Karpas-422 (cell line): ENCODE results near the gene TBC1D22A. TPM values are rescaled to one million over a fixed set of nuclear protein-coding genes. Genes with fewer than 3 reads are reported as not detected.

ENCODE experiments used
- DNase-seq: peaks from one replicate; pipeline ENCODE4 v3.0.0-alpha.2; 2015
- H2AFZ ChIP-seq: fragments of 200-600 bp; sonication (generic); 2 replicates; pipeline ENCODE4 v1.6.1; 2014; ENCODE audit warnings: antibody characterized with exemption, low read length, mixed read lengths
- H3K27ac ChIP-seq: fragments of 200-600 bp; sonication (generic); 2 replicates; pipeline ENCODE4 v1.5.1; 2014; ENCODE audit warnings: mild to moderate bottlenecking, low read length, moderate library complexity
- H3K27me3 ChIP-seq: fragments of 200-600 bp; sonication (generic); 2 replicates; pipeline ENCODE4 v1.6.1; 2014; ENCODE audit warnings: low read length, mixed read lengths
- H3K36me3 ChIP-seq: fragments of 200-600 bp; sonication (generic); 2 replicates; pipeline ENCODE4 v1.6.1; 2014; ENCODE audit warnings: low read length, mixed read lengths; ENCODE audit not compliant: insufficient read depth
- H3K4me1 ChIP-seq: fragments of 200-600 bp; sonication (generic); 2 replicates; pipeline ENCODE4 v1.6.1; 2014; ENCODE audit warnings: mild to moderate bottlenecking, low read length, mixed read lengths
- H3K4me2 ChIP-seq: fragments of 200-600 bp; sonication (generic); 2 replicates; pipeline ENCODE4 v1.6.1; 2014; ENCODE audit warnings: low read length, low read depth, mild to moderate bottlenecking; ENCODE audit not compliant: poor library complexity, severe bottlenecking
- H3K4me3 ChIP-seq: fragments of 200-600 bp; sonication (generic); 2 replicates; pipeline ENCODE4 v1.5.1; 2014; ENCODE audit warnings: mild to moderate bottlenecking, antibody characterized with exemption, low read length, mixed read lengths
- H3K79me2 ChIP-seq: fragments of 200-600 bp; sonication (generic); 2 replicates; pipeline ENCODE4 v1.6.1; 2014; ENCODE audit warnings: mild to moderate bottlenecking, low read length, mixed read lengths
- H3K9ac ChIP-seq: fragments of 200-600 bp; sonication (generic); 2 replicates; pipeline ENCODE4 v1.6.0; 2014; ENCODE audit warnings: low read length
- H3K9me2 ChIP-seq: fragments of 200-600 bp; sonication (generic), shearing (Covaris generic); replicated peaks from 2 replicates; pipeline ENCODE4 v1.6.0; 2014; ENCODE audit warnings: mild to moderate bottlenecking, low read length, moderate library complexity; ENCODE audit not compliant: insufficient read depth
- H3K9me3 ChIP-seq: fragments of 300-700, 200-600 bp; sonication (generic); 2 replicates; pipeline ENCODE4 v1.6.1; 2014; ENCODE audit warnings: low read length, mixed read lengths
- H4K20me1 ChIP-seq: fragments of 200-600 bp; sonication (generic); 2 replicates; pipeline ENCODE4 v1.6.1; 2014; ENCODE audit warnings: mild to moderate bottlenecking, antibody characterized with exemption, low read length, low read depth; ENCODE audit not compliant: insufficient read depth
- total RNA-seq: library from RNA; depleted of rRNA; stranded (reverse); fragments of >200 nt; shearing (Covaris generic); gene quantifications from 2 replicates; pipeline ENCODE4 v1.2.3, GENCODE V29; 2014; ENCODE audit warnings: low replicate concordance

Gene TBC1D22A
- total RNA-seq, 1 experiment from 2014 or later = 27.7 TPM

- Histone ChIP-seq H3K9me3 (no peaks in the 10 kb centered on the region), H3K79me2 (peaks cover 97% of the 10 kb centered on the region), H3K36me3 (no peaks in the 10 kb centered on the region), H2AFZ (no peak overlapping the region), H3K27ac (no peak overlapping the region), H3K4me2 (no peak overlapping the region), H3K4me3 (no peak overlapping the region), H4K20me1 (no peaks in the 10 kb centered on the region), H3K9ac (no peak overlapping the region), H3K9me2 (no peaks in the 10 kb centered on the region), H3K27me3 (no peaks in the 10 kb centered on the region), H3K4me1 (0 out of 2 replicates have a peak, but pooled peaks cover 4% of the 10 kb centered on the region)
- DNase-seq = no peak
Measured at GRCh38 chr22:46867106-46867505, 104.7 kb downstream of the TBC1D22A start.

GRCh38 chr22:46869329-46869728 lies 106.9 kb downstream of the TBC1D22A start:
- Histone ChIP-seq H3K79me2 (peaks cover 95% of the 10 kb centered on the region), H3K4me3 (no peak overlapping the region), H3K9me2 (no peaks in the 10 kb centered on the region), H3K36me3 (no peaks in the 10 kb centered on the region), H3K4me2 (no peak overlapping the region), H3K9me3 (no peaks in the 10 kb centered on the region), H3K27ac (no peak overlapping the region), H2AFZ (no peak overlapping the region), H3K27me3 (no peaks in the 10 kb centered on the region), H3K9ac (no peak overlapping the region), H4K20me1 (no peaks in the 10 kb centered on the region), H3K4me1 (no peaks in the 10 kb centered on the region)
- DNase-seq = no peak

- no peaks in the 10 kb centered on the region for H3K9me3 ChIP-seq
- DNase-seq = no peak
- no peak overlapping the region for H3K9ac ChIP-seq
- no peaks in the 10 kb centered on the region for H3K27me3 ChIP-seq
- H4K20me1 ChIP-seq = no peaks in the 10 kb centered on the region
- H3K4me1 ChIP-seq = no peaks in the 10 kb centered on the region
- no peaks in the 10 kb centered on the region for H3K9me2 ChIP-seq
- H3K4me3 ChIP-seq = no peak overlapping the region
- H3K79me2 ChIP-seq = peaks cover 93% of the 10 kb centered on the region
- no peak overlapping the region for H2AFZ ChIP-seq
- no peak overlapping the region for H3K27ac ChIP-seq
- no peak overlapping the region for H3K4me2 ChIP-seq
- no peaks in the 10 kb centered on the region for H3K36me3 ChIP-seq
Measured at GRCh38 chr22:46869831-46870441, 107.5 kb downstream of the TBC1D22A start.

GRCh38 chr22:46871826-46872225 lies 109.4 kb downstream of the TBC1D22A start:
- DNase-seq = no peak
- Histone ChIP-seq H4K20me1 (no peaks in the 10 kb centered on the region), H3K4me2 (no peak overlapping the region), H3K9me2 (no peaks in the 10 kb centered on the region), H3K4me3 (no peak overlapping the region), H3K9ac (no peak overlapping the region), H3K9me3 (no peaks in the 10 kb centered on the region), H3K27ac (no peak overlapping the region), H3K4me1 (no peaks in the 10 kb centered on the region), H3K27me3 (no peaks in the 10 kb centered on the region), H3K36me3 (no peaks in the 10 kb centered on the region), H2AFZ (no peak overlapping the region), H3K79me2 (peaks cover 95% of the 10 kb centered on the region)

GRCh38 chr22:46875089-46875488 lies 112.6 kb downstream of the TBC1D22A start:
- Histone ChIP-seq H3K4me3 (no peak overlapping the region), H3K27me3 (no peaks in the 10 kb centered on the region), H3K79me2 (peaks cover 95% of the 10 kb centered on the region), H4K20me1 (no peaks in the 10 kb centered on the region), H3K9ac (no peak overlapping the region), H3K4me1 (no peaks in the 10 kb centered on the region), H3K9me2 (no peaks in the 10 kb centered on the region), H3K4me2 (no peak overlapping the region), H3K36me3 (peaks cover 3% of the 10 kb centered on the region; the same call in 1 of the 2 replicates), H2AFZ (no peak overlapping the region), H3K27ac (no peak overlapping the region), H3K9me3 (no peaks in the 10 kb centered on the region)
- no peak for DNase-seq

GRCh38 chr22:46876357-46876934 lies 114.0 kb downstream of the TBC1D22A start:
- Histone ChIP-seq H3K4me2 (no peak overlapping the region), H3K4me1 (no peaks in the 10 kb centered on the region), H3K36me3 (peaks cover 3% of the 10 kb centered on the region; the same call in 1 of the 2 replicates), H3K9ac (no peak overlapping the region), H3K79me2 (peaks cover 95% of the 10 kb centered on the region), H3K9me3 (no peaks in the 10 kb centered on the region), H3K27ac (no peak overlapping the region), H4K20me1 (no peaks in the 10 kb centered on the region), H3K4me3 (no peak overlapping the region), H2AFZ (no peak overlapping the region), H3K27me3 (no peaks in the 10 kb centered on the region), H3K9me2 (no peaks in the 10 kb centered on the region)
- no peak for DNase-seq

GRCh38 chr22:46878191-46878948 lies 115.9 kb downstream of the TBC1D22A start:
- Histone ChIP-seq H3K27ac (no peak overlapping the region), H3K79me2 (peaks cover 92% of the 10 kb centered on the region), H4K20me1 (no peaks in the 10 kb centered on the region; the same call in 1 of the 2 replicates)

GRCh38 chr22:46879083-46879482 lies 116.6 kb downstream of the TBC1D22A start:
- no peak overlapping the region for H3K4me3 ChIP-seq
- H3K9me3 ChIP-seq = no peaks in the 10 kb centered on the region
- no peaks in the 10 kb centered on the region; the same call in 1 of the 2 replicates for H4K20me1 ChIP-seq
- H3K4me1 ChIP-seq = no peaks in the 10 kb centered on the region
- H3K79me2 ChIP-seq = peaks cover 93% of the 10 kb centered on the region
- no peak overlapping the region for H3K27ac ChIP-seq
- H3K4me2 ChIP-seq = no peak overlapping the region
- peaks cover 3% of the 10 kb centered on the region; the same call in 1 of the 2 replicates for H3K36me3 ChIP-seq
- no peak for DNase-seq
- no peaks in the 10 kb centered on the region for H3K9me2 ChIP-seq
- H3K9ac ChIP-seq = no peak overlapping the region
- H2AFZ ChIP-seq = no peak overlapping the region
- no peaks in the 10 kb centered on the region for H3K27me3 ChIP-seq

More at GRCh38 chr22:46878191-46878948, 115.9 kb downstream of the TBC1D22A start:
- no peaks in the 10 kb centered on the region for H3K4me1 ChIP-seq
- no peak overlapping the region for H3K4me2 ChIP-seq
- H3K4me3 ChIP-seq = no peak overlapping the region
- H3K9me2 ChIP-seq = no peaks in the 10 kb centered on the region
- no peak for DNase-seq
- no peaks in the 10 kb centered on the region for H3K9me3 ChIP-seq
- H2AFZ ChIP-seq = no peak overlapping the region
- H3K36me3 ChIP-seq = peaks cover 3% of the 10 kb centered on the region; the same call in 1 of the 2 replicates
- H3K9ac ChIP-seq = no peak overlapping the region
- H3K27me3 ChIP-seq = no peaks in the 10 kb centered on the region
